HG03039 (cell line): Measurements from ENCODE around the gene SLC26A5.
"Not testable (repeated sequence)": the region's sequence is repeated elsewhere in the genome, so short reads cannot be mapped to it uniquely, and the experiment has no call there.

Experiments used
- ATAC-seq: cut with Tn5 transposase; IDR thresholded peaks from one replicate; pipeline ENCODE4 v1.9.1; 2021; ENCODE audit warnings: mild to moderate bottlenecking, moderate library complexity; ENCODE audit not compliant: unreplicated experiment

The SLC26A5 gene

GRCh38 chr7:103446049-103446520 lies at the start of gene SLC26A5:
SLC26A5 (minus strand) TSS chr7:103446207; CDS start chr7:103421514, 24,693 bp downstream.
- no peak for ATAC-seq

DNA sequence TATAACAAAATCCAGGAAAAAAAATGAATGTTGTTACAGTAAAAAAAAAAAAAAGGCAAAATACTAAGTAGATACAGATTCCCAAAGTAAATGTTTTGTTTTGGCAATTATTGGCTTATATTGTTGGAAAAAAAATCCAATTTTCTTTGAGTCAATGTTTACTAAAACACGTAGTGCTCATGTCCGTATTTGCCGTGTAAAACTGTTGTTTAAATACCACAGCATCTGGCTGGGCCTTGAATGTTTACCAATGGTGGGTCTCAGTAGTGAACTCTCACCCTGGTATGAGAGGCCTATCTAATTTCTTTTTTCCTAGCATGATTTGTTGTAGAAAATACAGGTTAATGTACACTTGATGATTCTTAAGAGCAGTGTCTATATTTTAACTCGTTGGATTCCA lies 41.4 kb upstream of the SLC26A5 start:
- ATAC-seq: no peak

DNA sequence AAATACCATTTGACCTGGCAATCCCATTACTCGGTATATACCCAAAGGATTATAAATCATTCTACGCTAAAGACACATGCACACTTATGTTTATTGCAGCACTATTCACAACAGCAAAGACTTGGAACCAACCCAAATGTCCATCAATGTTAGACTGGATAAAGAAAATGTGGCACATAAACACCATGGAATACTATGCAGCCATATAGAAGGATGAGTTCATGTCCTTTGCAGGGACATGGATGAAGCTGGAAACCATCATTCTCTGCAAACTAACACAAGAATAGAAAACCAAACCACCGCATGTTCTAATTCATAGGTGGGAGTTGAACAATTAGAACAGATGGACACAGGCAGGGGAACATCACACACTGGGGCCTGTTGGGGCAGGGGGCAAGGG lies 40.9 kb upstream of the SLC26A5 start:
- ATAC-seq: not testable (repeated sequence)

DNA sequence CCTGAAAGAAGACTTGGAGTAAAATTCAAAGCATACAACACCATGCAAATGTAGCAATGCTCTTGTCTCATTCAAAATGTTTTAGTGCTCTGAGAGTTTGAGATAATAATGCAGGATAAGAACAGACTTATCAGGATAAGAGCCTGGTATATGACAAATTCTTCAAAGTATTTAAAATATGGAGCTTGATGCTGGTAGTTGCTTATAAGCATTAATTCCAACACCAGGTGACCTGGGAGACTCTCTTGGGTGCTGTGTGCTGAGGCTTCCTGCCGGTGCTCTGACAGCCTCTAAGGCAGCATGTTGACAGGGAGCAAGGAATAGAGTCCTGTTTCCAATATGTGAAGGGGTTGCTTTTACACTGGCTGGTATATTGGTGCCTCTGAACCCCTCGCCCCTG lies 34.8 kb upstream of the SLC26A5 start:
- no peak for ATAC-seq

GRCh38 chr7:103474956-103475355 lies 28.9 kb upstream of the SLC26A5 start:
- no peak for ATAC-seq

DNA sequence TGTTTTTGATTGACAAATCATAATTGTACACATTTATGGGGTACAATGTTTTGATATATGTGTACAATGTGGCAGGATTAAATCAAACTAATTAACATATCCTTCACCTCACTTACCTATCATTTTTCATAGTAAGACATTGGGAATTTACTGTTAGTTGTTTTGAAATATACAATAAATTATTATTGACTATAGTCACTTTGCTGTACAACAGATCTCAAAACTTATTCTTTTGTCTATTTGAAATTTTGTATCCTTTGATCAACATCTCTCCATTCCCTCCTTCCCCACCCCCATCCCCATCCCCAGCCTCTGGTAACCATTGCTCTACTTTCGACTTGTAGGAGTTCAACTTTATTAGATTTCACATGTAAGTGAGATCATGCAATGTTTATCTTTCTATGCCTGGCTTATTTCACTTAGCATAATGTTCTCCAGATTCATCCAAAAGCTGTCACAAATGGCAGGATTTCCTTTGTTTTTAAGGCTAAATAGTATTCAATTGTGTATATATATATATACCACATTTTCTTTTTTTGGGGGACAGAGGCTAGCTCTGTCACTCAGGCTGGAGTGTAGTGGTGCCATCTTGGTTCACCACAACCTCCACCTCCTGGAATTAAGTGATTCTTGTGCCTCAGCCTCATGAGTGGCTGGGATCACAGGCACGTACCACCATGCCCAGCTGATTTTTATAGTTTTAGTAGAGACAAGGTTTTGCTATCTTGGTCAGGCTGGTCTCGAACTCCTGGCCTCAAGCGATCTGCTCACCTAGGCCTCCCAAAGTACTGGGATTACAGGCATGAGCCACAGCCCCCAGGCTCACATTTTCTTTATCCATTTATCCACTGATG lies 23.3 kb upstream of the SLC26A5 start:
- ATAC-seq: no peak

GRCh38 chr7:103466814-103467213 lies 20.8 kb upstream of the SLC26A5 start:
- ATAC-seq: no peak

DNA sequence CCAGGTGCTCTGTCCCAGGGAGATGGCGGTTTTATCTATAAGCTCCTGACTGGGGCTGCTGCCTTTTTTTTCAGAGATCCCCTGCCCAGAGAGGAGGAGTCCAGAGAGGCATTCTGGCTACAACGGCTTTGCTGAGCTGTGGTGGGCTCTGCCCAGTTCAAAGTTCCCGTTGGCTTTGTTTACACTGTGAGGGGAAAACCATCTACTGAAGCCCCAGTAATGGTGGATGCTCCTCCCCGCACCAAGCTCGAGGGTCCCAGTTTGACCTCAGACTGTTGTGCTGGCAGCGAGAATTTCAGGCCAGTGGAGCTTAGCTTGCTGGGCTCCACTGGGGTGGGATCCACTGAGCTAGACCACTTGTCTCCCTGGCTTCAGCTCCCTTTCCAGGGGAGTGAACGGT lies 16.4 kb upstream of the SLC26A5 start:
- no peak for ATAC-seq

DNA sequence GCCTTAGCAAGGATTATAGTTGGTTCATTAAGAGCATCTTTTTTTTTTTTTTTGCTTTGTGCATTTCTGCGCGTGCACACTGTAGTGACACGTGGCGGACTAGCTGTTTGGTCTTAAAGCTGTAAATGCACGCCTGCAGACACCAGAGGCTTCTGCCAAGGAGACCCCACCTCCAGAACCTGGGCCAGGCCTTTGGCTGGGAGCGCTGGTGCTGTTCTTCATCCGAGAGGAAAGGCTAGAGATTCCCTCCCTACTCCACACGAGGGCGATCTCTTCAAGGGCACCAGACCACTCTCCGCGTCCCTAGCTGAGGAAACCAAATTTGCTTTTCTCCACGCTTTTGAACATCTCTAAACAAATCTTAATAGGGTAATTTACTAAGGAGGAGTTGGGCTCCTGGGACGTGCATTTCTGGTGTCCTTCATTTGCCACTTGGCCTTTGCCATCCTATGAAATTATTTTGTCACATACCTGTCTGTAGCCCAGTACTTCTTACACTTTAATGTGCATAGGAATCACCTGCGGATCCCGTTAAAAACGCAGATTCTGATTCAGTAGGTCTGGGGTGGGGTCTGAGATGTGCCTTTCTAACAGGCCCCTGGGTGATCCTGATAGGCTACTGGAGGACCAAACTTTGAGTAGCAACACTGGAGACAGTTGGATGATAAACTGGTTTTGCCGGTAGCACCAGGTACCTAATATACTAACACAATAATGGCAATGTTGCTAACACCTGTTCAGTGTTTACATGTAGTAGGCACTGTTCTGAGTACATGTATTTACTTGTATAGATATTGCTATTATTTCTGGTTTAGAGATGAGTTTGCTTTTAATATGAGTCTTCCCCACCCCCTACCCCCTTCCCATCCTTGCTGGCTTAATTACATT lies 1.3 kb upstream of the SLC26A5 start:
- no peak for ATAC-seq

DNA sequence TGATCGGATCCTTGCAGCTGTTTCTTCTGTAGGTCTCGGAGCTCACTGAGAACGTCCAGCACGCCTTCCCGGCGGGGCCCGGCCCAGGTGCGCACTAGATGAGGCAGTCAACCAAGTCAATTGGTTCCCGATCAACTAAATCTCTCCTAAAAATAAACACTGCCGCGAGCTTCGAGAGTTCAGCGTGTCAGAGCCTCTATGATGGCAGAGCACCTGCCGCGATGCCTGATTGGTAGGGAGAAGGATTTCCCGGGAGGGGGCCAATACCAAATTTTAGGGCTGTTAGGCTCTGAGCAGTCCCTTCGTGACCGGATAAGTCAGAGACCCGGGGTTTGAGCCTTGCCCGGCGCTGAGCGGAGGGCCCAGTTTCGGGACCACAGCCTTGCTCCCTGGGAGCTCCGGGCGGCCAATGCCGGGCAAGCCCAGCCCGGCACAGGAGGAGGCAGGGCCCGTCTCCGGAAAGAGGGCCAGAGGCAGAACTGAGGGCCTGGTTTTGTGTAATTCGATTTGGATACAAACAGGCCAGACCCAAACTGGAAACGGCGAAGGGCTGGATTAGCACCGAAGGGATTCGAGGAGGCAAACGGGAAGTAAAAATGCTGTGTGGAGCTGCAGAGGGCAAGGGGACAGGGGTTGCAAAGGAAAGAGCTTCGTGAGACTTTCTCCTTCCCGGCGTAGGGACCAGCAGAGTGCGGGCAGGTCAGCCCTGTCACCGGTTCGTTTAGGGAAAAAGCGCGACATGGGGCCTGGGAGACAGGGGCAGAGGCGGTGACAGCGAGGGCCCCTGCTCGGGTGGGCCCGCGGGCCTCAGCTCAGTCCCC lies 569 bp downstream of the SLC26A5 start:
- ATAC-seq: no peak

GRCh38 chr7:103439661-103440060 lies 6.3 kb downstream of the SLC26A5 start:
- ATAC-seq: no peak

GRCh38 chr7:103437623-103438022 lies 8.4 kb downstream of the SLC26A5 start:
- ATAC-seq: no peak

GRCh38 chr7:103432712-103433111 lies 13.3 kb downstream of the SLC26A5 start:
- no peak for ATAC-seq

DNA sequence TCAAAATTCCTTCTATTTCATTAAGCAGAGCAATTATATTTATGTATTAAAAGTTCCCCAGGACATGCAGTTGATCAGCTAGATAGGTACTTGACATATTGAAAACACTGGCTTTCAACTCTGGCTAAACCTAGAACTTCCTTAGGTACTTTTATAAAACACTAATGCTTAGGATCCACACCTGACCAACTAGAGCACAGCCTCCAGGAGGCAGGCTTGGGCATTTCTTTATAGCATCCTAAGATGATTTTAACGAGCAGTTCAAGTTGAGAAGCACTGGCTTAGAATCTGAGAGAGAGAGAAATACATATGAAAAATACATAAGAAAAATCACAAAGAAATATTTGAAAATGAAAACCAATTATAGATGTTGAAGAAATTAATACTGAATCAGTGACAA lies 20.8 kb downstream of the SLC26A5 start:
- no peak for ATAC-seq

DNA sequence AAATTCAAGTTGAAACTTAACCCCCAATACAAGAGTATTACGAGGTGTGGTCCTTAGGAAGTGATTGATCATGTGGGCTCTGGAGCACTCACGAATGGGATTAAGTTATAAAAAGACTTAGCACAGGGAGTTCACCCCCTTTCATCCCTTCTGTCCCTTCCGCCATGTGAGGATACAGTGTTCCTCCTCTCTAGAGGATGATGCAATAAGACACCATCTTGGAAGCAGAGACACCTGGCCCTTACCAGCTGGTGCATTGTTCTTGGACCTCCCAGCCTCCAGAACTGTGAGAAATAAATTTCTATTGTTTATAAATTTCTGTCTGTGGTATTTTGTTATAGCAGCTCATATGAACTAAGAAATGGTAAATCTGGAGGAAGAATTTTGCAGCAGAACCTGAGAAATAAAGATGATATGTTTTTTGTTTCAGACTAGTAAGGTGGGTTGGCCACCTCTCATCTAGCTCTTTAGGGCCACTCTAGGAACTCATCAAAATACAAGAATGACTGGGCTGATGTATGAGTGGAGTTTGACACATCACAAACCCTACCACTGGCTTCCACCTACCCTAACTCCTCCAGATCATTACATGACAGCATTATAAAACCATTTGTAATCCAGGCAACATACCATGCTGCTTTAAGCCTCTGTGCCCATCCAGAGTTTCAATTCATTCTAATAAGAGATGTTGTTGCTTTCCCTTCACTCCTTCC lies 22.4 kb downstream of the SLC26A5 start:
- no peak for ATAC-seq

GRCh38 chr7:103420857-103421384 lies 25.1 kb downstream of the SLC26A5 start:
- no peak for ATAC-seq

DNA sequence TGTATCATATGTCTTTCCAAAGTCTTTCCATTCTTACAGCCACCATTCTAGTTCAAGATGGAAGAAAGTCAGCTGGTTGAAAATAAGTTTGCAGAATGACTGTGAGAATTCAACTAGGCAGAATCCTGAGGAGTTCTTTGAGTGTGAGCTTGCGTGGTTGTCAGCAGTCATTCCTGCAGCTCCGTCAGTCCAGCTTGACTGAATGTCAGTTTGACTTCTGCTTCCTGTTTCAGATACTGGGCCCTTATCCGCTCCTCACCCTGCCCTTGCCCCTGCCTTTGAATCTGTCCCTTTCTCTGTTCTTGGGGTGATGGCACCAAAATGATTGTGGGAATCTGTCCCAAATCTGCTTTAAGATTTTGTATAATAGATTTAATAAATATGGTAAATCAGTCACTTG lies 27.8 kb downstream of the SLC26A5 start:
- ATAC-seq: no peak

DNA sequence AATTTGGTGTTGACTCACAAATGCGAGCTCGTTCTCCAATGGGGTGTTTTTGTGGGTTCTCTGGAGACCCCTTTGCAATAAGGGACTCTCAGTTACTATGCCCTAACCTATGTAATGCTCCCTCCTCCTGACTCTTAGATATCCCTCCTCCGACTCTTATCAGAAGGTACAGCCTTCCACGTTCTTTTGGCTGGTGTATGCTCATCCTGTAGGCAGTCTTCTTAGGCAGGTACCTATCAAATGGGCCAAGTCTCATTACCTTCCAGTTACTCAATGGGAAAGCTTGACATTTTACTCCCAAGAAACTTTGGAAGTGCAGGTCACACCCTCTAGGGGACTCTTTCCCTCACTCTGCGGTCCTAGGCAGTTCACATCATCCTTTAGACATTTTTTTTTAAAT lies 32.6 kb downstream of the SLC26A5 start:
- no peak for ATAC-seq

DNA sequence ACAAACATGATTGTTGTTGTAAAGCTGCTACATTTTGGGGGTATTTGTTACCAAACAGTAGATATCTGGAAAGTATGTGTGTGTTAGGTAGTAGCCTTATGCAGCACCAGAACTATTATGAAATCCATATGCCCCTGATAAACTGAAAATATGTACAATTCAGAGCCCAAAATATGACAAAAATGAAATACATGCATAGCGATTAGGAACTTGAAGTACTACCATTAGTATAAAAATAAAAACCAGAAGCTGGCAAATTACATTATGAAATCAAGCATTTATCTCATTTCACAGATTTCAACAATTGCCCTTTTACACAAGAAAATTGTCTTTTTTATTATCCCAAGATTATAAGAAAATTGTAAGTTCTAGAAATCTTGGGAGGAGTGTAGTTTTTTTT lies 33.9 kb downstream of the SLC26A5 start:
- no peak for ATAC-seq
